Measurements from ENCODE around the gene FMN2. TPM values are rescaled to one million over a fixed set of nuclear protein-coding genes. Genes with fewer than 3 reads are reported as not detected.

The FMN2 gene
- total RNA-seq, 1 experiment from 2014 or later: 0.59 TPM

GRCh38 chr1:240173836-240174235 lies 82.2 kb downstream of the FMN2 start:
- H2BK20ac ChIP-seq (ENCODE audit: low read depth, low read length, poor library complexity, severe bottlenecking): no peak overlapping the region
- no peak overlapping the region for H2BK120ac ChIP-seq (ENCODE audit: low read depth, low read length, poor library complexity, severe bottlenecking)
- H4K91ac ChIP-seq (ENCODE audit: insufficient read length, low read depth, low read length): no peak overlapping the region
- no peak for DNase-seq
- Mint-ChIP-seq H3K9me3 (no peaks in the 10 kb centered on the region), H3K4me3 (no peak overlapping the region), H3K4me1 (no peaks in the 10 kb centered on the region), H3K27me3 (ENCODE audit: low read depth) (no peaks in the 10 kb centered on the region), H3K27ac (no peak overlapping the region), H3K36me3 (ENCODE audit: insufficient read depth in 1 of 3, low read depth in 3 of 3) (no peaks in the 10 kb centered on the region)
- H3K79me2 ChIP-seq (ENCODE audit: insufficient read depth, low read length): no peaks in the 10 kb centered on the region
- H3K14ac ChIP-seq (ENCODE audit: insufficient read depth, low read length): no peak overlapping the region
- H3K56ac ChIP-seq (ENCODE audit: insufficient read length, low read depth, low read length): no peak overlapping the region
- no peak overlapping the region for H2BK12ac ChIP-seq (ENCODE audit: insufficient read length, low read depth, low read length)
- H3K27me3 ChIP-seq (ENCODE audit: insufficient read depth, low read length): no peaks in the 10 kb centered on the region
- no peak overlapping the region for H2AFZ ChIP-seq (ENCODE audit: low read length)
- H2AK5ac ChIP-seq (ENCODE audit: insufficient read length, low read length): no peak overlapping the region
- no peak overlapping the region for H3K4me2 ChIP-seq (ENCODE audit: insufficient read depth, insufficient read length, low read length)
- no peak overlapping the region for H3T11ph ChIP-seq (ENCODE audit: low read length)
- WGBS (ENCODE audit: extremely low coverage, insufficient read length, low lambda C conversion rate): no CpG with 5 or more reads among the region's 1 CpG
- no peak overlapping the region for H3K27ac ChIP-seq (ENCODE audit: insufficient read length, low read depth, low read length)
- no peaks in the 10 kb centered on the region for H3K9me3 ChIP-seq (ENCODE audit: control insufficient read depth, low read depth, low read length)
- no peak overlapping the region for H2BK5ac ChIP-seq (ENCODE audit: insufficient read length, low read length)
- H4K20me1 ChIP-seq (ENCODE audit: control insufficient read depth, insufficient read depth, insufficient read length): no peaks in the 10 kb centered on the region
- H3K79me1 ChIP-seq (ENCODE audit: insufficient read depth, low read depth, low read length, poor library complexity, severe bottlenecking): no peaks in the 10 kb centered on the region
- no peak overlapping the region for H3K9ac ChIP-seq (ENCODE audit: extremely low read depth, insufficient read length, low read length)
- no peak overlapping the region for H3K23ac ChIP-seq (ENCODE audit: insufficient read length, low read depth, low read length)
- H3K18ac ChIP-seq (ENCODE audit: insufficient read length, low read depth, low read length): no peak overlapping the region
- H3K23me2 ChIP-seq (ENCODE audit: insufficient read length, low read depth, low read length, poor library complexity, severe bottlenecking): no peaks in the 10 kb centered on the region
- no peak overlapping the region for H4K8ac ChIP-seq (replicated peaks; ENCODE audit: insufficient read length, low read depth, low read length)
- no peaks in the 10 kb centered on the region for H3K4me1 ChIP-seq (ENCODE audit: insufficient read depth, low read length)
- no peak overlapping the region for H2BK15ac ChIP-seq (ENCODE audit: low read depth, low read length)
- H3K4ac ChIP-seq (ENCODE audit: low read depth, low read length): no peak overlapping the region
- H4K5ac ChIP-seq (ENCODE audit: insufficient read length, low read depth, low read length): no peak overlapping the region
- TF ChIP-seq CTCF (conservative IDR thresholded peaks at IDR 0.05): no peak
